Measurements from ENCODE around the gene TBC1D5. TPM values are rescaled to one million over a fixed set of nuclear protein-coding genes. Genes with fewer than 3 reads are reported as not detected.
"Not testable (repeated sequence)": the region's sequence is repeated elsewhere in the genome, so short reads cannot be mapped to it uniquely, and the experiment has no call there.

TBC1D5 gene, protein sequence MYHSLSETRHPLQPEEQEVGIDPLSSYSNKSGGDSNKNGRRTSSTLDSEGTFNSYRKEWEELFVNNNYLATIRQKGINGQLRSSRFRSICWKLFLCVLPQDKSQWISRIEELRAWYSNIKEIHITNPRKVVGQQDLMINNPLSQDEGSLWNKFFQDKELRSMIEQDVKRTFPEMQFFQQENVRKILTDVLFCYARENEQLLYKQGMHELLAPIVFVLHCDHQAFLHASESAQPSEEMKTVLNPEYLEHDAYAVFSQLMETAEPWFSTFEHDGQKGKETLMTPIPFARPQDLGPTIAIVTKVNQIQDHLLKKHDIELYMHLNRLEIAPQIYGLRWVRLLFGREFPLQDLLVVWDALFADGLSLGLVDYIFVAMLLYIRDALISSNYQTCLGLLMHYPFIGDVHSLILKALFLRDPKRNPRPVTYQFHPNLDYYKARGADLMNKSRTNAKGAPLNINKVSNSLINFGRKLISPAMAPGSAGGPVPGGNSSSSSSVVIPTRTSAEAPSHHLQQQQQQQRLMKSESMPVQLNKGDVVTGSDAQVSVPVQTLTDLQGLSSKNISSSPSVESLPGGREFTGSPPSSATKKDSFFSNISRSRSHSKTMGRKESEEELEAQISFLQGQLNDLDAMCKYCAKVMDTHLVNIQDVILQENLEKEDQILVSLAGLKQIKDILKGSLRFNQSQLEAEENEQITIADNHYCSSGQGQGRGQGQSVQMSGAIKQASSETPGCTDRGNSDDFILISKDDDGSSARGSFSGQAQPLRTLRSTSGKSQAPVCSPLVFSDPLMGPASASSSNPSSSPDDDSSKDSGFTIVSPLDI
- total RNA-seq (2014; rRNA removed; shearing (Covaris generic)) (69.9 and 71.7 TPM in 2 replicates), polyA plus RNA-seq (2016; fragmentation: Nextera tagmentation; extraction: Ambion mirVana) (30.8 and 31.0 TPM in 2 replicates)

DNA sequence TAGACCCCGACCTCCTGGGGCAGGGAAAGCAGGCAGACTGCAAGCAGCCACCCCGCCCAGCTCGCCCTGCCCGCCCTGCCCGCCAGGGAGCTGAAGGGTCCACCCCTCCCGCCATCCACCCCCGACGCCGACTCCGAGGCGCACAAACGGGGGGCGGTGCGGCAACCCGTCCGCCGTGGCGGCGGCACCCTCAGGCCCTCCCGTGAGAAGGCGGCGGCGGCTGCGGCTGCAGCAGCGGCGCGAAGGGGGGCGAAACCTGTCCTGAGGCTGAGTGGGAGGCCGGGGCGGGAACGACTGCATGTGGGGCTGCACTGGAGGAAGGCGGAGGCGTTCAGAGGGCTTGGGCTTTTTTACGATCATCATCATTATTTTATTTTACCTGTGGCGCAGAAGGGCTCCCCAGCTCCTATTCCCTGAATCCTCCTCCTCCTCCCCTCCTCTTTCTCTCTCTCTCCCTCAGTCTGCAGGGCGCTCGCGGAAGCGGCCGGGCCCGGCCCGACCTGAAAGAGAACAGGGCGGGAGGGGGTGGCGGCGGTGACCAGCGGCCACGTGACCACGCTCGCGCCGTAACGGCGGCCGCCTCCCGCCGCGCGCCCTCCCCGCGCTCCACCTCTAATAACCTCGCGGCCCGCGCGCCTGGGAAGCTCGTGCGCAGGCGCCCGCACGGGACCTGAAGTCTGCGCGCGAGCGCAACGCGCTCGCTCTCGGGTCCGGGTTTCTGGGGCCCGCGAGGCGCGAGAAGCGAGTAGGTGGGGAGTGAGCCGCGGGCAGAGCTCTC lies at the start of gene TBC1D5:
TSS of gene TBC1D5 (minus strand) at position 530 of the 778 bp plus-strand sequence. CDS start 234,061 bp downstream, outside the sequence.
- Histone ChIP-seq H3K36me3 (ENCODE audit: low read depth) (no peaks in the 10 kb centered on the region), H3K9me3 (ENCODE audit: low read depth) (no peaks in the 10 kb centered on the region), H3K4me1 (ENCODE audit: insufficient read depth) (peaks cover 21% of the 10 kb centered on the region), H4K20me1 (ENCODE audit: insufficient read depth) (no peaks in the 10 kb centered on the region), H3K9me2 (ENCODE audit: insufficient read depth) (no peaks in the 10 kb centered on the region), H3K27ac (peak within 1 kb of the TSS; percentile 95), H3K4me2 (ENCODE audit: unreplicated experiment) (peak within 1 kb of the TSS; percentile 94), H3K4me3 (peak within 1 kb of the TSS; percentile 82), H2AFZ (peak within 1 kb of the TSS; percentile 96), H3K27me3 (replicated peaks; ENCODE audit: insufficient read depth) (no peaks in the 10 kb centered on the region), H3F3A (ENCODE audit: insufficient read depth) (peaks cover 28% of the 10 kb centered on the region), H3K9ac (peak within 1 kb of the TSS; percentile 92), H3K79me2 (ENCODE audit: insufficient read depth) (peaks cover 37% of the 10 kb centered on the region)
- in situ Hi-C loops (cut with MboI): no loop called here
- DNase-seq: peak; percentile 100
- 1% methylated on average over 55 to 86 of the region's 86 CpGs for WGBS, 2 experiments (ENCODE audit: low coverage in 1 of 2, low lambda C conversion rate in 2 of 2, missing lambda C conversion rate in 2 of 2)
- TF ChIP-seq EZH2 (IDR thresholded peaks at IDR 0.05; ENCODE audit: insufficient read depth, poor library complexity, severe bottlenecking) (no peak), EZH2phosphoT487 (IDR thresholded peaks at IDR 0.05; ENCODE audit: insufficient read depth, low read depth) (no peak)

DNA sequence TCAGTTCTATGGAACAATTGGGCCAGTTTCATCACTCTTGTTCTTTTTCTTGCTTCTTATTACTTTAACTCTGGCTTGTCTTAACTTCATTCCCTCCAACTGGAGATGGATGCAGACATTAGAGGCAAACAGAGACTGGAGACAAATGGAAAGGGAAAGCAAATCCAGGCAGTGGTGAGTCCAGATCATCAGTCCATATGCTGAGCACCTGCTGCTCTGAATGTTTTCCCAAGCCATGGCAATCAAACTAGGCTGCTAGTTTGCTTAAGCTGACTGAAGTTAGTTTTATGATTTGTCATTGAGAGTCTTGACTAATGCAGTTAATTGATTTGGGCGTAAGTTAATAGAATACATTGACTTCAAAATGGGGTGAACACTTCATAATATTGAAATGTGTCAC lies 41.0 kb upstream of the TBC1D5 start:
- in situ Hi-C loops (cut with MboI): no loop called here
- WGBS, 2 experiments (ENCODE audit: low coverage in 1 of 2, low lambda C conversion rate in 2 of 2, missing lambda C conversion rate in 2 of 2): 45 to 46% methylated on average over 1 of the region's 1 CpG

DNA sequence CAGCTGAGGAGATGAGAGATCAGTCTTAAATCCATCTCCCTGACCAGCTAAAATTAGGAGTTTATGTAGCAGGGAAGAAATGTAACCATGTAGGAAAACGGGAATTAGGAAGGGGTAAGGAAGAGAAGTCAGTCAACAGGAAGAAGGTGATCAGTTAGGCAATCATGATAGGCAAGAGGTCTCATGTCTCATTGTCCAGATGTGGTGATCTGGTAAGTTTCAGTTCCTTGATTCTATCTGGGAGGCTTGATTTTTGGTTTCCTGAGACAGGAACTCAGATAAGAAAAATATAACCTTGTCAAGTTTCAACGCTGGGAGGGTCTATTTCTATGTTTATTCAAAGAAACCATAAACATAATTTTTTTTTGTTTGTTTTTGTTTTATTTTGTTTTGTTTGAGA lies 40.3 kb upstream of the TBC1D5 start:
- Histone ChIP-seq H3K27me3 (replicated peaks; ENCODE audit: insufficient read depth) (no peaks in the 10 kb centered on the region), H3F3A (ENCODE audit: insufficient read depth) (no peaks in the 10 kb centered on the region), H3K4me1 (ENCODE audit: insufficient read depth) (no peaks in the 10 kb centered on the region), H4K20me1 (ENCODE audit: insufficient read depth) (no peaks in the 10 kb centered on the region), H3K9ac (no peak overlapping the region), H3K4me2 (ENCODE audit: unreplicated experiment) (no peak overlapping the region), H3K9me2 (ENCODE audit: insufficient read depth) (no peaks in the 10 kb centered on the region), H2AFZ (no peak overlapping the region), H3K9me3 (ENCODE audit: low read depth) (no peaks in the 10 kb centered on the region), H3K79me2 (ENCODE audit: insufficient read depth) (no peaks in the 10 kb centered on the region), H3K4me3 (no peak overlapping the region), H3K36me3 (ENCODE audit: low read depth) (no peaks in the 10 kb centered on the region), H3K27ac (no peak overlapping the region)
- in situ Hi-C loops (cut with MboI): no loop called here
- WGBS, 2 experiments (ENCODE audit: low coverage in 1 of 2, low lambda C conversion rate in 2 of 2, missing lambda C conversion rate in 2 of 2): 37 to 45% methylated on average over 2 of the region's 2 CpGs
- TF ChIP-seq EZH2phosphoT487 (IDR thresholded peaks at IDR 0.05; ENCODE audit: insufficient read depth, low read depth) (no peak), EZH2 (IDR thresholded peaks at IDR 0.05; ENCODE audit: insufficient read depth, poor library complexity, severe bottlenecking) (no peak)
- no peak for DNase-seq

More for the DNA sequence above, 41.0 kb upstream of the TBC1D5 start:
- Histone ChIP-seq H3K9me3 (ENCODE audit: low read depth) (no peaks in the 10 kb centered on the region), H2AFZ (no peak overlapping the region), H3K27me3 (replicated peaks; ENCODE audit: insufficient read depth) (no peaks in the 10 kb centered on the region), H3K79me2 (ENCODE audit: insufficient read depth) (no peaks in the 10 kb centered on the region), H3K27ac (no peak overlapping the region), H3K9ac (no peak overlapping the region), H3K4me3 (no peak overlapping the region), H3K36me3 (ENCODE audit: low read depth) (no peaks in the 10 kb centered on the region), H4K20me1 (ENCODE audit: insufficient read depth) (no peaks in the 10 kb centered on the region), H3K4me1 (ENCODE audit: insufficient read depth) (no peaks in the 10 kb centered on the region), H3K4me2 (ENCODE audit: unreplicated experiment) (no peak overlapping the region), H3K9me2 (ENCODE audit: insufficient read depth) (no peaks in the 10 kb centered on the region), H3F3A (ENCODE audit: insufficient read depth) (no peaks in the 10 kb centered on the region)
- DNase-seq: no peak
- TF ChIP-seq EZH2phosphoT487 (IDR thresholded peaks at IDR 0.05; ENCODE audit: insufficient read depth, low read depth) (no peak), EZH2 (IDR thresholded peaks at IDR 0.05; ENCODE audit: insufficient read depth, poor library complexity, severe bottlenecking) (no peak)

DNA sequence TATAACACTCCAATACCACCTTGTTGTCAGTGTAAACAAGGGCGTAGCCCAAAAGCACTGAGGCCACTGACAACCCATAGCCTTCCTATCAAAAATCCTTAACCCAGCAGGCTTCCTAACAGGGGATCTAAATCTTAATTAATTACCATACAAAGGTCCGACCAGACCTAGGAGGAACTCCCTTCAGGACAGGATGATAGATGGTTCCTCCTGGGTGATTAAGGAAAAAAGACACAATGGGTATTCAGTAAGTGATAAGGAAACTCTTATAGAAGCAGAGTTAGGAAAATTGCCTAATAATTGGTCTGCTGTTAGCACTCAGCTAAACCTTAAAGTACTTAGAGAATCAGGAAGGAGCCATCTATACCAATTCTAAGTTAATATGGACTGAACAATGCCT lies 37.9 kb upstream of the TBC1D5 start:
- H3K4me3 ChIP-seq; H3K27ac ChIP-seq; H3K4me1 ChIP-seq (ENCODE audit: insufficient read depth); H3K9ac ChIP-seq; H3K9me3 ChIP-seq (ENCODE audit: low read depth); H3K36me3 ChIP-seq (ENCODE audit: low read depth); H3K4me2 ChIP-seq (ENCODE audit: unreplicated experiment); H3K27me3 ChIP-seq (replicated peaks; ENCODE audit: insufficient read depth); in situ Hi-C loops (cut with MboI); H3K9me2 ChIP-seq (ENCODE audit: insufficient read depth); H2AFZ ChIP-seq; H4K20me1 ChIP-seq (ENCODE audit: insufficient read depth); H3K79me2 ChIP-seq (ENCODE audit: insufficient read depth); H3F3A ChIP-seq (ENCODE audit: insufficient read depth); DNase-seq: not testable (repeated sequence)
- 32 to 45% methylated on average over 2 of the region's 2 CpGs for WGBS, 2 experiments (ENCODE audit: low coverage in 1 of 2, low lambda C conversion rate in 2 of 2, missing lambda C conversion rate in 2 of 2)

DNA sequence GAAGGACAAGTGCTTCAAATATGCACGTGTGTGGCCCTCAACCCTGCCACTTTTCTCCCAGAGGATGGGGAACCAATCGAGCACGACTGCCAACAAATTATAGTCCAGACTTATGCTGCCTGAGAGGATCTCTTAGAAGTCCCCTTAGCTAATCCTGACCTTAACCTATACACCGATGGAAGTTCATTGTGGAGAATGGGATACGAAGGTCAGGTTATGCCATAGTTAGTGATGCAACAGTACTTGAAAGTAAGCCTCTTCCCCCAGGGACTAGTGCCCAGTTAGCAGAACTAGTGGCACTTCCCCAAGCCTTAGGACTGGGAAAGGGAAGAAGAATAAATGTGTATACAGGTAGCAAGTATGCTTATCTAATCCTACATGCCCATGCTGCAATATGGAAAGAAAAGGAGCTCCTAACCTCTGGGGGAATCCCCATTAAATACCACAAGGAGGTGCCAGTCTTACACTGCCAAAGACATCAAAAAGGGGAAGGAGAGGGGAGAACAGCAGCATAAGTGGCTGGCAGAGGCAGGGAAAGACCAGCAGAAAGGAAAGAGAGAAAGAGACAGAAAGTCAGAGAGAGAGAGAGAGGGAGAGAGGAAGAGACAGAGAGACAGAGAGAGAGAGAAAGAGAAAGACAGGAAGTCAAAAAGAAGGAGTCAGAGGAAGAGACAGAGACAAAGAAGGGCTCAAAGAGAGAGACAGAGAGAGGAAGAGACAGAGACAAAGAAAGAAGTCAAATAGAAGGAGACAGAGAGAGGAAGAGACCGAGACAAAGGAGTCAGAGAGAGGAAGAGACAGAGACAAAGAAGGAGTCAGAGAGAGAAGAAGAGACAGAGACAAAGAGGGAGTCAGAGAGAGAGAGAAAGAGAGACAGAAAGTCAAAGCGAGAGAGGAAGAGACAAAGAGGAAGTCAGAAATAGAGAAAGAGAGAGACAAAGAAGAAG lies 37.1 kb upstream of the TBC1D5 start:
- DNase-seq; H3K27ac ChIP-seq; H2AFZ ChIP-seq; H3K27me3 ChIP-seq (replicated peaks; ENCODE audit: insufficient read depth); H3F3A ChIP-seq (ENCODE audit: insufficient read depth); H3K36me3 ChIP-seq (ENCODE audit: low read depth); H3K9ac ChIP-seq; H3K4me1 ChIP-seq (ENCODE audit: insufficient read depth); in situ Hi-C loops (cut with MboI); H3K4me3 ChIP-seq; H3K9me2 ChIP-seq (ENCODE audit: insufficient read depth); H3K9me3 ChIP-seq (ENCODE audit: low read depth); H3K4me2 ChIP-seq (ENCODE audit: unreplicated experiment); H3K79me2 ChIP-seq (ENCODE audit: insufficient read depth); H4K20me1 ChIP-seq (ENCODE audit: insufficient read depth): not testable (repeated sequence)
- WGBS, 2 experiments (ENCODE audit: low coverage in 1 of 2, low lambda C conversion rate in 2 of 2, missing lambda C conversion rate in 2 of 2): 86 to 87% methylated on average over 7 of the region's 7 CpGs

DNA sequence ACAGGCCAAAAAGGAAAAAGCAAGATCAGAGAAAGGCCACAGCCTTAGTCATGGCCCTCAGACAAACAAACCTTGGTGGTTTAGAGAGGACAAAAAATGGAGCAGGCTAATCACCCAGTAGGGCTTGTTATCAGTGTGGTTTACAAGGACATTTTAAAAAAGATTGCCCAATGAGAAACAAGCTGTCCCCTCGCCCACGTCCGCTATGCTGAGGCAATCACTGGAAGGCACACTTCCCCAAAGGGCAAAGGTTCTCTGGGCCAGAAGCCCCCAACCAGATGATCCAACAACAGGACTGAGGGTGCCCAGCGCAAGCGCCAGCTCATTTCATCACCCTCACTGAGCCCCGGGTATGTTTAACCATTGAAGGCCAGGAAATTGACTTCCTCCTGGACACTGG lies 34.9 kb upstream of the TBC1D5 start:
- H3K4me2 ChIP-seq (ENCODE audit: unreplicated experiment); H3K4me1 ChIP-seq (ENCODE audit: insufficient read depth); H3K4me3 ChIP-seq; H3K27ac ChIP-seq; H3K9me2 ChIP-seq (ENCODE audit: insufficient read depth); H3K36me3 ChIP-seq (ENCODE audit: low read depth); H4K20me1 ChIP-seq (ENCODE audit: insufficient read depth); H2AFZ ChIP-seq; H3K9ac ChIP-seq; DNase-seq; H3K9me3 ChIP-seq (ENCODE audit: low read depth); H3K79me2 ChIP-seq (ENCODE audit: insufficient read depth); in situ Hi-C loops (cut with MboI); H3F3A ChIP-seq (ENCODE audit: insufficient read depth); H3K27me3 ChIP-seq (replicated peaks; ENCODE audit: insufficient read depth): not testable (repeated sequence)
- 84 to 90% methylated on average over 6 of the region's 6 CpGs for WGBS, 2 experiments (ENCODE audit: low coverage in 1 of 2, low lambda C conversion rate in 2 of 2, missing lambda C conversion rate in 2 of 2)

Data from GM23248 (cell line).